ENCODE results near the gene OR2C1.
A peak's percentile ranks its signal among the peaks of the same experiment; 100 is the strongest.

The OR2C1 gene

GRCh38 chr16:3400779-3401688 is 45.3 kb downstream of the OR2C1 start, which contains the start of the genes ZNF174 and ZSCAN32:
TSS of gene ZNF174 (plus strand) at chr16:3401215. CDS start at chr16:3402005, 790 bp downstream.
TSS of gene ZSCAN32 (minus strand) at chr16:3401004. CDS start at chr16:3397557, 3,447 bp downstream.
- peak; percentile 95 for DNase-seq

- DNase-seq, result no peak
Observed at GRCh38 chr16:3401719-3402397, 46.2 kb downstream of the OR2C1 start.

Data from effector CD8-positive, alpha-beta T cell (primary cell).